PC-3 (cell line): ENCODE data around the gene FXR2. TPM values are rescaled to one million over a fixed set of nuclear protein-coding genes. Genes with fewer than 3 reads are reported as not detected.
"Not testable (repeated sequence)": the region's sequence is repeated elsewhere in the genome, so short reads cannot be mapped to it uniquely, and the experiment has no call there.

Experiments used
- ATAC-seq: fragments of 200-7000 bp; cut with Tn5 transposase; 2 replicates; pipeline ENCODE4 v1.9.1; 2020; ENCODE audit warnings: mild to moderate bottlenecking, moderate library complexity
- BruUV-seq: library from RNA; stranded (reverse); fragments of 400-500 nt; replicated peaks from 2 replicates; lab custom pipeline; 2021; lab: Mats Ljungman, UMichigan
- CTCF ChIA-PET: fragments of 300-600 bp; sonication (Branson Sonifier 250); formaldehyde crosslinking; loops from one replicate; lab custom pipeline; 2022; ENCODE audit warnings: antibody characterized with exemption; lab: Charles Lee
- POLR2A ChIA-PET: fragments of 300-600 bp; sonication (Branson Sonifier 250); formaldehyde crosslinking; loops from one replicate; lab custom pipeline; 2022; ENCODE audit warnings: antibody characterized with exemption; ENCODE audit not compliant: unreplicated experiment; lab: Charles Lee
- DNase-seq: peaks from one replicate; pipeline ENCODE4 v3.0.0-alpha.2; 2015
- H2AFZ ChIP-seq: fragments of 300-600 bp; sonication (generic); 2 replicates; pipeline ENCODE4 v1.6.0; 2016; ENCODE audit warnings: antibody characterized with exemption, low read length
- H3F3A ChIP-seq: fragments of 300-600 bp; sonication (generic); one replicate; pipeline ENCODE4 v1.6.0; 2017; ENCODE audit warnings: antibody characterized with exemption, low read length, control low read depth, mild to moderate bottlenecking; ENCODE audit not compliant: unreplicated experiment
- H3K27ac ChIP-seq: fragments of 300-600 bp; sonication (generic); 2 replicates; pipeline ENCODE4 v1.5.1; 2016; ENCODE audit warnings: mild to moderate bottlenecking, low read length
- H3K27me3 ChIP-seq: fragments of 300-600 bp; sonication (generic); 2 replicates; pipeline ENCODE4 v1.6.1; 2016; ENCODE audit warnings: low read length, mixed read lengths
- H3K36me3 ChIP-seq: fragments of 300-600 bp; sonication (generic); 2 replicates; pipeline ENCODE4 v1.6.1; 2016; ENCODE audit warnings: low read depth, mixed run types, low read length, mixed read lengths
- H3K4me1 ChIP-seq: fragments of 300-600 bp; sonication (generic); 2 replicates; pipeline ENCODE4 v1.5.1; 2016; ENCODE audit warnings: low read length; ENCODE audit not compliant: insufficient read depth
- H3K4me2 ChIP-seq: fragments of 300-600 bp; sonication (generic); 2 replicates; pipeline ENCODE4 v1.6.0; 2016; ENCODE audit warnings: low read length
- H3K4me3 ChIP-seq: fragments of 300-600 bp; sonication (generic); 2 replicates; pipeline ENCODE4 v1.5.1; 2016; ENCODE audit warnings: mild to moderate bottlenecking, low read length, mixed read lengths
- H3K79me2 ChIP-seq: fragments of 300-600 bp; sonication (generic); 2 replicates; pipeline ENCODE4 v1.6.1; 2017; ENCODE audit warnings: low read length, mixed read lengths
- H3K9ac ChIP-seq: fragments of 300-600 bp; sonication (generic); 2 replicates; pipeline ENCODE4 v1.6.0; 2016; ENCODE audit warnings: mild to moderate bottlenecking, low read length
- H3K9me2 ChIP-seq: fragments of 300-600 bp; sonication (generic); replicated peaks from 2 replicates; pipeline ENCODE4 v1.6.1; 2016; ENCODE audit warnings: mixed run types, low read length, mixed read lengths
- H3K9me3 ChIP-seq: fragments of 300-600 bp; sonication (generic); 2 replicates; pipeline ENCODE4 v1.6.1; 2016; ENCODE audit warnings: low read length, mixed read lengths
- H4K20me1 ChIP-seq: fragments of 300-600 bp; sonication (generic); 2 replicates; pipeline ENCODE4 v1.6.1; 2016; ENCODE audit warnings: low read length, mixed read lengths
- CTCF ChIP-seq: fragments of 300-600 bp; sonication (generic); conservative IDR thresholded peaks from 2 replicates; pipeline ENCODE4 v1.5.1; 2017; ENCODE audit warnings: antibody characterized with exemption, low read depth, mild to moderate bottlenecking, low read length
- EZH2 ChIP-seq: fragments of 300-600 bp; sonication (generic); IDR thresholded peaks from one replicate; pipeline ENCODE4 v1.6.1; 2017; ENCODE audit warnings: antibody characterized with exemption, mild to moderate bottlenecking, low read length; ENCODE audit not compliant: unreplicated experiment
- EZH2phosphoT487 ChIP-seq: fragments of 300-600 bp; sonication (generic); IDR thresholded peaks from 2 replicates; pipeline ENCODE4 v1.6.1; 2018; ENCODE audit warnings: mild to moderate bottlenecking, antibody characterized with exemption, low read length, borderline replicate concordance
- intact Hi-C: fragments of 100-400 bp; cut with micrococcal nuclease; formaldehyde crosslinking; loops from 2 replicates; pipeline ENCODE4 v1.9.0; 2023
- total RNA-seq: library from RNA; depleted of rRNA; stranded (reverse); fragments of >200 nt; gene quantifications from 2 replicates; pipeline ENCODE4 v1.2.3, GENCODE V29; 2014

Gene FXR2
- total RNA-seq, 1 experiment from 2014 or later, result 51.4 TPM

DNA sequence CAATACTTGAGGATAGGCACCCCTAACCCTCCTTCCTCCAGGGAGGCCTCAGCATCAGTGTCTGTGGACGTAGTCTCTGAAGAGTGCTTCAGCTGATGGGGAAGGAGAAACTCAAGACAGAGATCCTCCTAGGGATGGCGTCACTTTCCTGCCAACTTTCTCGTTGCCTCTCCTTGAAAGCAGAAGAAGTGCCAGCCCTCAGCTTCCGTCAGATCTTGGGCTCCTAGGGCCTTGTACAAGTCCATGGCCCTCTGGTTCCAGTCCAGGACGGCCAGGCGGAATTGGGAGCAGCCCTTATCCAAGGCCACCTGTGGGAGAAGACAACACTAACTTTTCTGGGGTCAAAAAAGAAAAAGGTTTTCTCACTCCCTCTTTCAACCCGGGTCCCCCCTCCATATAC is 11.6 kb upstream of the FXR2 start:
- H3K4me1 ChIP-seq, result no peaks in the 10 kb centered on the region
- peak overlapping the region; percentile 91; the same call in 1 of the 2 replicates for H3K4me3 ChIP-seq
- TF ChIP-seq EZH2 (no peak), EZH2phosphoT487 (no peak), CTCF (no peak)
- no peaks in the 10 kb centered on the region for H3K27me3 ChIP-seq
- CTCF ChIA-PET, result no interaction called here
- no peaks in the 10 kb centered on the region for H3F3A ChIP-seq
- no peaks in the 10 kb centered on the region for H3K36me3 ChIP-seq
- H3K9ac ChIP-seq, result no peak overlapping the region
- no peaks in the 10 kb centered on the region for H4K20me1 ChIP-seq
- DNase-seq (no peak), ATAC-seq (no peak)
- no peaks in the 10 kb centered on the region for H3K9me3 ChIP-seq
- intact Hi-C loops, result no loop called here
- no peak overlapping the region for H3K27ac ChIP-seq
- H3K9me2 ChIP-seq, result no peaks in the 10 kb centered on the region
- no peak overlapping the region for H2AFZ ChIP-seq
- POLR2A ChIA-PET, result interaction anchor here (0.5 kb wide), 1 partner anchor 11 kb away, joined by 4 read pairs; no protein-coding TSS in a partner anchor
- peak overlapping the region; percentile 86; the same call in 1 of the 2 replicates for H3K4me2 ChIP-seq
- BruUV-seq, result no TSS peak
- peaks cover 13% of the 10 kb centered on the region for H3K79me2 ChIP-seq

- POLR2A ChIA-PET, H3F3A ChIP-seq, H3K9me3 ChIP-seq, ATAC-seq, H3K4me2 ChIP-seq, H4K20me1 ChIP-seq, H3K27ac ChIP-seq, H3K4me1 ChIP-seq, BruUV-seq, H3K27me3 ChIP-seq, H3K4me3 ChIP-seq, H3K9ac ChIP-seq, intact Hi-C loops, CTCF ChIA-PET, H3K9me2 ChIP-seq, H2AFZ ChIP-seq, H3K36me3 ChIP-seq, DNase-seq: not testable (repeated sequence)
- peaks cover 13% of the 10 kb centered on the region for H3K79me2 ChIP-seq
Measured at GRCh38 chr17:7625749-7626148, 11.1 kb upstream of the FXR2 start.

GRCh38 chr17:7623661-7624060 is 9.0 kb upstream of the FXR2 start:
- POLR2A ChIA-PET, result no interaction called here
- Histone ChIP-seq H3K4me1 (no peaks in the 10 kb centered on the region), H3K27me3 (no peaks in the 10 kb centered on the region), H3K79me2 (peaks cover 13% of the 10 kb centered on the region), H2AFZ (no peak overlapping the region), H3K36me3 (no peaks in the 10 kb centered on the region), H3K9me3 (no peaks in the 10 kb centered on the region), H3K4me2 (no peak overlapping the region), H4K20me1 (no peaks in the 10 kb centered on the region), H3F3A (no peaks in the 10 kb centered on the region), H3K9ac (no peak overlapping the region), H3K4me3 (no peak overlapping the region), H3K27ac (no peak overlapping the region), H3K9me2 (no peaks in the 10 kb centered on the region)
- intact Hi-C loops, result no loop called here
- CTCF ChIA-PET, result no interaction called here
- TF ChIP-seq EZH2phosphoT487 (no peak), CTCF (no peak), EZH2 (no peak)
- BruUV-seq, result no TSS peak
- no peak for ATAC-seq
- DNase-seq, result no peak
